GM21619 (cell line): ENCODE data around the gene ABCC10.
"Not testable (repeated sequence)": the region's sequence is repeated elsewhere in the genome, so short reads cannot be mapped to it uniquely, and the experiment has no call there.

ENCODE experiments used
- ATAC-seq: cut with Tn5 transposase; IDR thresholded peaks from one replicate; pipeline ENCODE4 v1.9.1; 2021; ENCODE audit not compliant: unreplicated experiment

Gene ABCC10

DNA sequence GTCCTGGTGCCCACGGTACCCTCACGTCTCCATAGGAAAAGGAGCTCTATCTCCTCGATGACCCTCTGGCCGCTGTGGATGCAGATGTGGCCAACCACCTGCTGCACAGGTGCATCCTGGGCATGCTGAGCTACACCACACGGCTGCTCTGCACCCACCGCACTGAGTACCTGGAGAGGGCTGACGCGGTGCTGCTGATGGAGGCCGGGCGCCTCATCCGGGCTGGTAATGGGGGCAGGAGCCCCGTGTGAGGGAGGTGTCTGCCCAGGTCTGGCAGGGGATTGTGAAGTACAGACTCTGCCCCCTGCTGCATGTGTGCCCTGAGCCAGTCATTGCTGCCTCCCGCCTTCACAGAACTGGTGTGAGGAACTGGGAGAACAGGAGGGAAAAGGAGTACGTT, 15.6 kb downstream of the ABCC10 start:
- no peak for ATAC-seq

DNA sequence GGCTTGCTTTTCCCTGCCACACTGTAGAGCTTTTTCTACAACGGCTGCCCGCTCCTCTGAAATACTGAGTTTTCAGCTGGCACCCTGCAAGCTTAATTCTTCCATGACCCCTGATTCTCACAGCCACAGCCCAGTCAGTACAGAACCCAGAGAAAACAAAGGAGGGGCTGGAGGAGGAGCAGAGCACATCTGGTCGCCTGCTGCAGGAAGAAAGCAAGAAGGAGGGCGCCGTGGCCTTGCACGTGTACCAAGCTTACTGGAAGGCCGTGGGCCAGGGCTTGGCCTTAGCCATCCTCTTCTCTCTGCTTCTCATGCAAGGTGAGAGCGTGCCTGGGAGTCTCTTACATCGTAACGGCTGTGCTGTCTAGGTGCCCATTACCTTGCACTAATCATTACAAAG, 16.7 kb downstream of the ABCC10 start:
- no peak for ATAC-seq

DNA sequence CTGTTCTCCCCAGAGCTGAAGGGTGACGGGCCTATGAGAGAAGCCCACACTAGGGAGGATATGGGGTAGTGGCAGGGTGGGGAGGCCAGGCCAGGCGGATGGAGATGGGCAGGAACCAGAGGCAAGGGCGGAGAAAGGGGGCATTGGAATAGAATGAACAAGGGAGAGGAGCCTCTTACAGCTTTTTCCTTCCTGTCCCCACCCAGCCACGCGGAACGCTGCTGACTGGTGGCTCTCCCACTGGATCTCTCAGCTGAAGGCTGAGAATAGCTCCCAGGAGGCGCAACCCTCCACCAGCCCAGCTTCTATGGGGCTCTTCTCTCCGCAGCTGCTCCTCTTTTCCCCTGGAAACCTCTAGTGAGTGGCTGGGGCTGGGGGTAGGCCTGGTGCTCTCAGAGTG, 17.2 kb downstream of the ABCC10 start:
- ATAC-seq = no peak

GRCh38 chr6:43445576-43445975, 18.2 kb downstream of the ABCC10 start:
- ATAC-seq = no peak

DNA sequence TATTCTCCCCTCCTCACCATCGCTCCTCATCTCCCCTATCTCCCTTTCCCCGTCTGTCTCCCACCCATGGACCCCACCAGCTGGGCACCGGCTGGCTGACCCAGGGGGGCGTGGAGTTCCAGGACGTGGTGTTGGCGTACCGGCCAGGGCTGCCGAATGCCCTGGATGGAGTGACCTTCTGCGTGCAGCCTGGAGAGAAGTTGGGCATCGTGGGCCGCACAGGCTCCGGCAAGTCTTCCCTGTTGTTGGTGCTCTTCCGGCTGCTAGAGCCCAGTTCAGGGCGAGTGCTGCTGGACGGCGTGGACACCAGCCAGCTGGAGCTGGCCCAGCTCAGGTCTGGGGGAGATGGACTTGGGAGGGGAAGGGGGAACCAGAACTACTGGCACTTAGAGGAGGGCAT, 20.3 kb downstream of the ABCC10 start:
- ATAC-seq = no peak

DNA sequence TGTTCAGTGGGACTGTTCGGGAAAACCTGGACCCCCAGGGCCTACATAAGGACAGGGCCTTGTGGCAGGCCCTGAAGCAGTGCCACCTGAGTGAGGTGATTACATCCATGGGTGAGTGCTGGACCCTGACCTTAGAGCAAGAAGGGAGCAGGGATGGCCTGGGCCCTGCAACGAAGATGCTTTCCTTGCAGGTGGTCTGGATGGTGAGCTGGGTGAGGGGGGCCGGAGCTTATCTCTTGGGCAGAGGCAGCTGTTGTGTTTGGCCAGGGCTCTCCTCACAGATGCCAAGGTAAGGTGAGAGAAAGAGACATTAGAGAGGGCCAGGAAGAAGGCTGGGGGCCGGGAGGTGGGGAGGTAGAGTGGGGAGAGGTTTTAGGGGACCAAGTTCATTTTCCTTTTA, 21.6 kb downstream of the ABCC10 start:
- no peak for ATAC-seq

DNA sequence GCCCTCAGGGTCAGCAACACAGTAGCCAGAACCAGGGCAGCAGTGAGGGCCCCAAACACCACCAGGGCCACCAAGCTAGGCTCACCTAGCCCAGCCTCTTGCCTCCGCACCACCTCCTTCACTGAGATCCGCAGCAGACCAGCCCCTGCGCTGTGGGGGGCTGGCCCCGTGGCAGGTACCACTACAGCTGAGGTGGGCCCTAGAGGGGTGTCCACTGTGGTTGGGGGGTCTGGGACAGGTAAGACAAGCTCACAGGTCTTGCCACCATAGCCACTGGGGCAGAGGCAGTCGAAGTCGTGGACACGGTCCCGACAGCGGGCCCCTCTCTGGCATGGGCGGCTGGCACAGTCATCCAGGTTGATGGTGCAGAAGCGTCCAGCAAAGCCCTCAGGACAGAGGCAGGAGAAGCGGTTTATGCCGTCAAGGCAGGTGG, 23.4 kb downstream of the ABCC10 start:
- no peak for ATAC-seq

DNA sequence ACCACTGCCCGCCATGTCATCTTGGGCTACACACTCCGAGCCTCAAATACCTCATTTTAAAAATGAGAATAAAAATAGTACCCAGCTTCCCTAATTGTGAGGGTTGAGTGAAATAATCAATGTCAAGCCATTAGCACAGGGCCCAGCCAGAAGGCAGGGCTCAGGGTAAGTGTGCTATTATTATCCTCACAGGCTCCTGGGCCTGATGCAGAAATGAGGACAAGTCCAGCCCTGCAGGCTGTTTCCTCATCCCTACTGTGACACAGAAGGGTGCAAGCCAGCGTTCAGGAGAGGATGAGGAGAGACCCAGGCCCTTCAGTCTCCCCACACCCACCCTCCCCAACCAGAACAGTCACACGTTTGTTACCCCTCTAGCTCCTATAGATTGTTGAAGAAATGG, 24.0 kb downstream of the ABCC10 start:
- ATAC-seq = no peak

- ATAC-seq = no peak
Measured at GRCh38 chr6:43451939-43452338, 24.6 kb downstream of the ABCC10 start.

- no peak for ATAC-seq
Measured at GRCh38 chr6:43452896-43453295, 25.6 kb downstream of the ABCC10 start.

GRCh38 chr6:43453831-43454230, 26.5 kb downstream of the ABCC10 start:
- no peak for ATAC-seq

DNA sequence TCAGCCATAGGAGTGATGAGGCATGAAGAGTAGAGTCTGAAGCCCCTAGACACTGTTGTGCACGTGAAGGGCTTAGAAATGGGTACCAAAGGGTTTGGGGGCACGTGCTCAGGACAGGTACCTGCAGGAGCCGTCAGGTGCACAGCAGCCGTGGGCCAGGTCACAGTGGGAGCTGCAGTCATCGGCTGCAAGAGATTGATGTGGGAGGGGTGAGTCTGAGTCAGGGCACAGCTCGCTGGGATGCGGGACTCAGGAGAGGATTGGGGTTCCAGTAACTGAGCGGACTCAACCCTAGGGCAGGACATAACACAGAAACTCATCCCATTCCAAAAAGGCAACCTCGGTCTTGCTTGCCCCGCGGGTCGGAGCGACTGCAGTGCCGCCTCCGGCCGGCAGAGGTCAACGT, 27.0 kb downstream of the ABCC10 start:
- ATAC-seq = no peak

DNA sequence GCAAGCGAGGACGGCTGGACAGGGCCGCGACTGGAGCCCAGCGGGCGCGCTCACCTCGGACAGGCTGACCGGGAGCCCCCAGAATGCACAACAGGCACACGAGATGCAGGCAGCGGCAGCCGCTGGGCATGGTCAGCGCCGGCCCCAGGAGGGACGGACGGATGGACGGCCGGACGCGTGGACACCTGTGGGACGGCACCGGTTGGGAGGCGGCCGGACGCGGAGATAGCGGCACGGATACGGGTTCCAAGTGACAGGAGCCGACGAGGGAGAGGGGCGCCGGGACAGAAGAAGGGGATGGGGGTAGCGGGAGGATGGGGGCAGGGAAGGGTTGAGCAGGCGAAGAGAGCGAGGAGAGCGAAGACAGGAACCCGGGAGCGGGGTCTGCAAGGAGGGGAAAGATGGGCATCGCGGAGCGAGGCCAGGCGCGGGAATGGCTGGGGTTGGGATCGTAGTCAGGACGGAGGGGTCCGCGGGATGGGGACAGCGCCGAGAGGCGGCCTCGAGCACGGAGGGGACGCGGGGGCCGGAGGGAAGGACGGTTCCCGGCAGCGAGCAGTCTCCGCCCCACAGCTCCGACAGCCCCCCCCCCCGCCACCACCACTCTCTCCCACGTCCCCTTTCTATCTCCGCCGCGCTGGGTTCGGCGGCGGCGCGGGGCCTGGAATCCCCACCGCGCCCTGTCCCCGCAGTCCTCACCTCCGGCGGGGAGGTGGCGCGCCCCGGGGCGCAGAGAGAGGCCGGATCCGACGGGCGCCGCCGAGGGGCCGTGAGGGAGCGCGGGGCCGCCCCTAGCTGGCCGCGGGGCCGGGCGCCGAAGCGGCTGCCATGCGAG, 27.6 kb downstream of the ABCC10 start:
- no peak for ATAC-seq

- no peak for ATAC-seq
Measured at GRCh38 chr6:43455531-43456428, 28.4 kb downstream of the ABCC10 start, which contains the start of gene DLK2. Gene DLK2 (minus strand): TSS chr6:43455548. CDS start chr6:43454825, 723 bp downstream.

DNA sequence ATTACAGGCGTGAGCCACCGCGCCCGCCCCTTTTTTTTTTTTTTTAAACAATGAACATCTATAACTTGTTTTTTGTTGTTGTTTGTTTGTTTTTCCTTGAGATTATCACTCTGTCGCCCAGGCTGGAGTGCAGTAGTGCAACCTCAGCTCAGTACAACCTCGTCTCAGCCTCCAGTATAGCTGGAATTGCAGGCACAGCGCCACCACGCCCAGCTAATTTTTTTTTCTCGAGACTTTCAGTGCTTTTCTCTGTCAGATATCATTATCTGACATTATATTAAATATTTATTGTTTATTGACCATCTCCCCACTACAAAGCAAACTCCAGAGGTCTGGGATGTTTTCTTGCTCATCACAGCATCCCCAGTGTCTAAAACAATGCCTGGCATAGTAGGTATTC, 30.3 kb downstream of the ABCC10 start:
- ATAC-seq = no peak

DNA sequence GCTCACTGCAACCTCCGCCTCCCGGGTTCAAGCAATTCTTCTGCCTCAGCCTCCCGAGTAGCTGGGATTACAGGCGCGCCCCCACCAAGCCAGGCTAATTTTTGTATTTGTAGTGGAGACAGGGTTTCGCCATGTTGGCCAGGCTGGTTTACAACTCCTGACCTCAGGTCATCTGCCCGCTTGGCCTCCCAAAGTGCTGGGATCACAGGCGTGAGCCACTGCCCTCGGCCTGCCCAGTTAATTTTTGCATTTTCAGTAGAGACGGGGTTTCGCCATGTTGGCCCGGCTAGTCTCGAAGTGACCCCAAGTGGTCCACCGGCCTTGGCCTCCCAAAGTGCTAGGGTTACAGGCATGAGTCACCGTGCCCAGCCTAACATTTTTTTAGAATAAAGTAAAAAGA, 30.8 kb downstream of the ABCC10 start:
- not testable (repeated sequence) for ATAC-seq

GRCh38 chr6:43459535-43459934, 32.2 kb downstream of the ABCC10 start:
- no peak for ATAC-seq

GRCh38 chr6:43460032-43460431, 32.7 kb downstream of the ABCC10 start:
- no peak for ATAC-seq

- no peak for ATAC-seq
Measured at GRCh38 chr6:43461936-43462335, 34.6 kb downstream of the ABCC10 start.

DNA sequence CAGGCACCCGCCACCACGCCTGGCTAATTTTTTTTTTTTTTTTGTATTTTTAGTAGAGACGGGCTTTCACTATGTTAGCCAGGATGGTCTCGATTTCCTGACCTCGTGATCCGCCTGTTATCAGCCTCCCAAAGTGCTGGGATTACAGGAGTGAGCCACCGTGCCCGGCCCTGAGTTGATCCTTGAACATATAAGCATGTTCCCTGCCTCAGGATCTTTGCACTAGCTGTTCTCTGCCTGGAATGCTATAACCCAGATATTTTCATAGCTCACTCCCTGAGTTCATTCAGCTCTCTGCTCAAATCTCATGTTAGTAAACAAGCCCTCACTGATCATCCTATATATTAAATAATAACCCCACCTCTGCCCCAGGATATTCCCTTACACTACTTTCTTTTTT, 37.0 kb downstream of the ABCC10 start:
- no peak for ATAC-seq

DNA sequence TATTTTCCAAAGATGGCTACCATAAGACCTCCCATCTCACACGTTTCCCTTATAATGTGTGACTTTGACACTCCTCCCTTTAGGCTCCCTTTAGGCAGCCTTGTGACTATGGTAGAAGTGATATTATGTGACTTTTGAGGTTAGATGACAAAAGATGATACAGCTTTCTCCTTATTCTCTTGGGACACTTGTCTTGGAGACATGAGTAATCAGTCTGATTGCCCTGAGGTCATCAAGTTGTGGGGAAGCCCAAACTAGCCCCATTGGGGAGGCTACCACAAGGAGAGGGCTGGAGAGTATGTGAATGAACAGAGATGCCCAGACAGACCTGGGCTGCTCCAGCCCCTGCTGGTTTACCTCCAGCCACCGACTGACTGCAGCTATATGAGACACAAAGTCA, 38.6 kb downstream of the ABCC10 start:
- ATAC-seq = no peak

- ATAC-seq = not testable (repeated sequence)
Measured at GRCh38 chr6:43467265-43467664, 39.9 kb downstream of the ABCC10 start.
